AG09319 (cell line): Measurements from ENCODE around the gene FAXC.

Experiments
- DNase-seq: peaks from one replicate; pipeline ENCODE4 v3.0.0-alpha.2; 2010; ENCODE audit warnings: low read depth; ENCODE audit errors: extremely low read depth
- CTCF ChIP-seq: IDR thresholded peaks from 2 replicates; pipeline ENCODE4 v1.5.1; 2011; ENCODE audit warnings: low read depth, mild to moderate bottlenecking, inconsistent platforms, low read length, moderate library complexity

Gene FAXC

GRCh38 chr6:99318566-99318965 lies 30.9 kb downstream of the FAXC start:
- DNase-seq = no peak
- TF ChIP-seq CTCF = no peak

- TF ChIP-seq CTCF = no peak
- no peak for DNase-seq
Measured at GRCh38 chr6:99312354-99312753, 37.1 kb downstream of the FAXC start.

- DNase-seq = no peak
- no peak for TF ChIP-seq CTCF
Measured at GRCh38 chr6:99310553-99310952, 38.9 kb downstream of the FAXC start.

- DNase-seq = no peak
- no peak for TF ChIP-seq CTCF
Measured at GRCh38 chr6:99309557-99309956, 39.9 kb downstream of the FAXC start.

- DNase-seq = no peak
- TF ChIP-seq CTCF = no peak
Measured at GRCh38 chr6:99308788-99309187, 40.7 kb downstream of the FAXC start.

DNA sequence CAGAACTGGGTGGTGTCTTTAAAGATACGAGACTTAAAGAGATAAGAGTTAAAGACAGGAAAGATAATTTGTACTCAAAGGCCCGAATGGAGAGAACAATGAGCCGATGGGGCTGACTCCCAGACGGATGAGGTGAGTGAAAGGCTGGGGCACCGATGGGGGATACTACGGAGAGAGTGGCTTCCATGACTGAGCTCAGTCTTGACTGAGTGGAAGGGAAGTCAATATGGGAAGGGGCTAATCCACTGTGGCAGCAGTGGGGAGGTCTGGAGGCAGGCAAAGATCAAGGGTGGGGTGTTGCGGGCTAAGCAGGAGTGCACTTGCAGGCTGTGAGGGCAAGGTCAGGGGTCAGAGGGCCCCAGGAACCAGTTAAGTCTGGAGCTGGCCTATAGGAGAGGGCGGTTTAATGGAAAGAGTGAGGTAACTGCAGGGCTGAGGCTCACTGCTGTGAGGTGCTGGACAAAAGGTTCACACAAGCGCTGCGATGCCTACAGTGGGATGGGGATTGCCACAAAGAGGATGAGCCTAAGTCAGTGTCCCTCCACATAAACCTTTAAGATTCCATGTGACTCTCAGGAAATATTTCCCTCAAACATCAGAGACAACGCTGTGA lies 42.1 kb downstream of the FAXC start:
- no peak for TF ChIP-seq CTCF
- no peak for DNase-seq

DNA sequence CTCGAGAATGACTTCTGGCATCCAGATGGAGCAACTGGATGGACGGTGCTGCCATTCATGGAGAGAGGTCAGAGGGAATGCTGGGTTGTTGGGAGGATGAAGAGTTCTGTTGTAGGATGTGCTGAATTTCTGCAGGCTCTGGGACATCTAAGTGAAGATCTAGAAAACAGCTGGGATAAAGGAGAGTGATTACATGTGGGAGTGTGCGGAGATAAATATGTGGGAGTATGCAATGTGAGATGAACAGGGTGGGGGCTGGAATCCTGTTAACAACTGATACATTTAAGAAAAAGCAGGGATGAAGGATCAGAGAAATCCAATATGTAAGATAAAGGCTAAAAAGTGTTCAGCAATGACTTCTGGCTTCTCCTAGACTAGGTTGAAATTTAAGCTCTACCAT lies 43.1 kb downstream of the FAXC start:
- TF ChIP-seq CTCF = no peak
- DNase-seq = no peak
